ENCODE results near the gene ARID5B. TPM values are rescaled to one million over a fixed set of nuclear protein-coding genes. Genes with fewer than 3 reads are reported as not detected.

ARID5B gene
- total and polyA plus RNA-seq, 2 experiments from 2014 or later, result 53.2 to 55.0 TPM

DNA sequence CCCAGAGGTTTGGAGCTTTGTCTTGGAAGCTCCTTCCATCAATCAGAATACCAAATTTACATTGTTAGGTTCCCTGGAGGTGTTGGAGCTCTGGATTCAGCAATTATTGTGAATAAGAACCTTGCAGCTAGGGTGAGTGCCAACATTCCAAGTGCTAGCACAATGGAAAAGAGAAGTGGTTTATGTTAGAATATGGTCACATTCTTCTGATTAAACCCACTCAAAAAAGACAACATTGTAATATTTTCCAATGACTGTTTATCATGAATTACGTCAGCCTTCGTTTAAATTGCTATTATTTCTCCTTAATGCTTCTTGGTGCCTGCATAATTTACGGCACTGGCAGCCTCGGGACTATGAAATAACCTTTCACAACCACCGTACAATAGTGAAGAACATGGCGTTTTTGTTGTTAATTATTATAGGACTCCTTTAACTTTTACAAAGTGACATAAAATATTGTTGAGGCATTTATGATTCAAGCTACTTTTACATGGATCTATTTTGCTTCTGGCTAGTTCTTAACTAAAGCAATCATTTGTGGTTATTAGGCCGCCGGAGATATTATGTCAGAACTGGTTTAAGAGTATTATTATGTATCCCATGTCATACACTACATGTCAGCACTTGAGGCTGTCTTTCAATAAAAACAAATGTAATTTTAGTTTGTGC is 117.7 kb downstream of the ARID5B start:
- Histone ChIP-seq H3K9me3 (ENCODE audit: low read depth) (no peaks in the 10 kb centered on the region), H3K27me3 (no peaks in the 10 kb centered on the region), H3K4me3 (no peak overlapping the region), H3K79me2 (peaks cover 93% of the 10 kb centered on the region), H4K20me1 (ENCODE audit: insufficient read depth, poor library complexity, severe bottlenecking) (no peaks in the 10 kb centered on the region), H3K27ac (peak overlapping the region; percentile 83), H3K9me2 (replicated peaks; ENCODE audit: insufficient read depth) (no peaks in the 10 kb centered on the region), H3K36me3 (replicated peaks; ENCODE audit: insufficient read depth, low read depth) (no peaks in the 10 kb centered on the region), H3K4me2 (peak overlapping the region; percentile 6), H3K4me1 (ENCODE audit: insufficient read depth) (peaks cover 68% of the 10 kb centered on the region), H2AFZ (no peak overlapping the region)
- no peak for TF ChIP-seq EZH2 (IDR thresholded peaks at IDR 0.05; ENCODE audit: borderline replicate concordance)
- TF ChIP-seq EZH2phosphoT487 (IDR thresholded peaks at IDR 0.05; ENCODE audit: low read depth, severe bottlenecking, unreplicated experiment), result no peak
- TF ChIP-seq, protein P1, sequence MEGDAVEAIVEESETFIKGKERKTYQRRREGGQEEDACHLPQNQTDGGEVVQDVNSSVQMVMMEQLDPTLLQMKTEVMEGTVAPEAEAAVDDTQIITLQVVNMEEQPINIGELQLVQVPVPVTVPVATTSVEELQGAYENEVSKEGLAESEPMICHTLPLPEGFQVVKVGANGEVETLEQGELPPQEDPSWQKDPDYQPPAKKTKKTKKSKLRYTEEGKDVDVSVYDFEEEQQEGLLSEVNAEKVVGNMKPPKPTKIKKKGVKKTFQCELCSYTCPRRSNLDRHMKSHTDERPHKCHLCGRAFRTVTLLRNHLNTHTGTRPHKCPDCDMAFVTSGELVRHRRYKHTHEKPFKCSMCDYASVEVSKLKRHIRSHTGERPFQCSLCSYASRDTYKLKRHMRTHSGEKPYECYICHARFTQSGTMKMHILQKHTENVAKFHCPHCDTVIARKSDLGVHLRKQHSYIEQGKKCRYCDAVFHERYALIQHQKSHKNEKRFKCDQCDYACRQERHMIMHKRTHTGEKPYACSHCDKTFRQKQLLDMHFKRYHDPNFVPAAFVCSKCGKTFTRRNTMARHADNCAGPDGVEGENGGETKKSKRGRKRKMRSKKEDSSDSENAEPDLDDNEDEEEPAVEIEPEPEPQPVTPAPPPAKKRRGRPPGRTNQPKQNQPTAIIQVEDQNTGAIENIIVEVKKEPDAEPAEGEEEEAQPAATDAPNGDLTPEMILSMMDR (IDR thresholded peaks at IDR 0.05; ENCODE audit: poor library complexity), result no peak
- no peak for DNase-seq (ENCODE audit: low spot score)
- WGBS (ENCODE audit: low lambda C conversion rate, missing lambda C conversion rate), result 54% methylated on average over 8 of the region's 8 CpGs

DNA sequence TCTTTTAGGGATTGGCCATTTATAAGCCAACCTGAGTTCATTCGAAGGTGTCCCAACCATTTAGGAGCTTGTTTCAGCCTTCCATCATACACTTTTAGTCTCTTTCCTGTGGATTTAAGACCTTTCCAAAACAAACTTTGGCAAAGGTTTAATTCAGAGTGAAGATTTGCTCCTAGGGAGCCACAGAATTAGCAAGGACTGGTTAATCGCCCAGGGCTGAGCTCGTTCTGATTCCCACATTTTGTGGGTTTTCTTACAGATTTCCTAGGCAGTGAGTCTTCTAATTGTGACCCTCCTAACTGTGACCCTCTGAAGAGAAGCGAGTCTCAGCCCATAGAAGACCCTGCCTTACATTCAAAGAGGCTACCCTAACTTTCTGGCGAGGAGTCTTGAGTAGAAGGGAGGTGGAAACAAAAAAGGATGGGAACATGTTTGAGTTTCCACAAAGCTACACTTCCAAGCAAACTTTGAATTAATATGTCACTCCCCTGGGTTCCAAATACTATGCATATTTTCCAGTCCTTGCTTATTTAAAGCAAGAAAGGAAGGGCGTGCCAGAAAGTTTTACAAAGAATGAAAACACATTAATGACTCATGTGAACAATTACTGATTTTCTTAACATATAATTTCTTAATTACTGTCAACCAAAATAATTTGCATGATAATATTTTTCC is 118.3 kb downstream of the ARID5B start:
- Histone ChIP-seq H3K9me2 (replicated peaks; ENCODE audit: insufficient read depth) (no peaks in the 10 kb centered on the region), H3K9me3 (ENCODE audit: low read depth) (no peaks in the 10 kb centered on the region), H3K4me1 (ENCODE audit: insufficient read depth) (peaks cover 68% of the 10 kb centered on the region), H3K36me3 (replicated peaks; ENCODE audit: insufficient read depth, low read depth) (no peaks in the 10 kb centered on the region), H3K79me2 (peaks cover 86% of the 10 kb centered on the region), H2AFZ (no peak overlapping the region), H3K27ac (peak overlapping the region; percentile 83), H3K4me2 (no peak overlapping the region), H4K20me1 (ENCODE audit: insufficient read depth, poor library complexity, severe bottlenecking) (no peaks in the 10 kb centered on the region), H3K4me3 (no peak overlapping the region), H3K27me3 (no peaks in the 10 kb centered on the region)
- TF ChIP-seq, protein P1 (IDR thresholded peaks at IDR 0.05; ENCODE audit: poor library complexity), result no peak
- TF ChIP-seq EZH2 (IDR thresholded peaks at IDR 0.05; ENCODE audit: borderline replicate concordance), result no peak
- TF ChIP-seq EZH2phosphoT487 (IDR thresholded peaks at IDR 0.05; ENCODE audit: low read depth, severe bottlenecking, unreplicated experiment), result no peak
- whole genome bisulfite sequencing (ENCODE audit: low lambda C conversion rate, missing lambda C conversion rate), result 78% methylated on average over 6 of the region's 6 CpGs
- DNase-seq (ENCODE audit: low spot score), result no peak

DNA sequence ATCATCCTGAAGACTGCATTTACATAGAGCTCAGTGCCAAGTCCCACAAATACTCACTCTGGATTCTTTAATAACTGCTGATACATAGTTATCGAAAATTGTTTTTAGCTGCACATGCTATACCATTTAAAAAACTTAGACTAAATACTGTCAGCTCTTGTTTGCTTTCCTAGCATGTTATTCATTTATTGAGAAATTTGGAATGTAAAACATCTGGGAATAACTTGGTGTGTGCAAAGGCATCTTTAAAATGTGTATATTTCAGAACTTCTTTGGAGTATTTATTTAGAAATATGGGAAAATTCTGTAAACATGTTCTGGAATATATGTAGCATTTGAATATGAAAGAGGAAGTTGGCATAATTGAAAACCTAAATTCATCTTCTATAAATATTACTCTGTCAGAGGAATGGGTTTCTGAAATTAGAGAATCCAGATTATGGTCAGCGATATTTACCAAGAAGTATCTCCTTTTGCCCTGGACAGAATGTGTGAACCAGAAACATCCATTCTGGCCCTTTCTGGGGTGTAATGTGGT is 119.7 kb downstream of the ARID5B start:
- no peaks in the 10 kb centered on the region for H3K9me3 ChIP-seq (ENCODE audit: low read depth)
- DNase-seq (ENCODE audit: low spot score), result no peak

More for the DNA sequence above, 119.7 kb downstream of the ARID5B start:
- Histone ChIP-seq H3K27ac (peak overlapping the region; percentile 75), H3K79me2 (peaks cover 80% of the 10 kb centered on the region), H3K4me3 (no peak overlapping the region), H3K36me3 (replicated peaks; ENCODE audit: insufficient read depth, low read depth) (no peaks in the 10 kb centered on the region), H3K4me2 (no peak overlapping the region), H3K27me3 (no peaks in the 10 kb centered on the region), H4K20me1 (ENCODE audit: insufficient read depth, poor library complexity, severe bottlenecking) (no peaks in the 10 kb centered on the region), H3K9me2 (replicated peaks; ENCODE audit: insufficient read depth) (no peaks in the 10 kb centered on the region), H2AFZ (no peak overlapping the region), H3K4me1 (ENCODE audit: insufficient read depth) (peaks cover 70% of the 10 kb centered on the region)
- 94% methylated on average over 2 of the region's 2 CpGs for WGBS (ENCODE audit: low lambda C conversion rate, missing lambda C conversion rate)
- TF ChIP-seq EZH2phosphoT487 (IDR thresholded peaks at IDR 0.05; ENCODE audit: low read depth, severe bottlenecking, unreplicated experiment) (no peak), EZH2 (IDR thresholded peaks at IDR 0.05; ENCODE audit: borderline replicate concordance) (no peak)
- TF ChIP-seq, protein P1 (IDR thresholded peaks at IDR 0.05; ENCODE audit: poor library complexity), result no peak
